ACC112 (cell line): ENCODE results near the gene MYO5B.

Experiments used
- H2AFZ ChIP-seq: fragments of 200-600 bp; sonication (generic); one replicate; pipeline ENCODE4 v1.6.0; 2017; ENCODE audit warnings: antibody characterized with exemption, low read length; ENCODE audit not compliant: unreplicated experiment
- H3K27ac ChIP-seq: fragments of 200-600 bp; sonication (generic); 2 replicates; pipeline ENCODE4 v1.5.1; 2014; ENCODE audit warnings: low read depth, mild to moderate bottlenecking, antibody characterized with exemption, low read length, moderate library complexity
- H3K27me3 ChIP-seq: fragments of 200-600 bp; sonication (generic); 2 replicates; pipeline ENCODE4 v1.6.1; 2014; ENCODE audit warnings: mild to moderate bottlenecking, antibody characterized with exemption, low read length, moderate library complexity, mixed read lengths; ENCODE audit not compliant: insufficient read depth
- H3K36me3 ChIP-seq: fragments of 200-600 bp; sonication (generic); 2 replicates; pipeline ENCODE4 v1.6.1; 2016; ENCODE audit warnings: mild to moderate bottlenecking, antibody characterized with exemption, low read length, moderate library complexity, mixed read lengths; ENCODE audit not compliant: insufficient read depth
- H3K4me1 ChIP-seq: fragments of 200-600 bp; sonication (generic); one replicate; pipeline ENCODE4 v1.6.1; 2016; ENCODE audit warnings: low read length, mixed read lengths; ENCODE audit not compliant: insufficient read depth, unreplicated experiment, control insufficient read depth
- H3K4me3 ChIP-seq: fragments of 200-600 bp; sonication (generic); 2 replicates; pipeline ENCODE4 v1.5.1; 2014; ENCODE audit warnings: mild to moderate bottlenecking, low read depth, low read length
- H3K79me2 ChIP-seq: fragments of 200-600 bp; sonication (generic); one replicate; pipeline ENCODE4 v1.6.0; 2016; ENCODE audit warnings: low read length; ENCODE audit not compliant: control insufficient read depth, unreplicated experiment, insufficient read depth

The MYO5B gene

GRCh38 chr18:49878015-49878414, 316.9 kb downstream of the MYO5B start:
- Histone ChIP-seq H3K4me1 (peaks cover 10% of the 10 kb centered on the region), H3K79me2 (no peaks in the 10 kb centered on the region), H3K4me3 (no peak overlapping the region), H2AFZ (no peak overlapping the region), H3K27ac (no peak overlapping the region), H3K36me3 (no peaks in the 10 kb centered on the region), H3K27me3 (peaks cover 77% of the 10 kb centered on the region)

- Histone ChIP-seq H3K36me3 (no peaks in the 10 kb centered on the region), H2AFZ (no peak overlapping the region), H3K4me3 (no peak overlapping the region), H3K4me1 (peaks cover 10% of the 10 kb centered on the region), H3K27ac (no peak overlapping the region), H3K79me2 (no peaks in the 10 kb centered on the region), H3K27me3 (peaks cover 80% of the 10 kb centered on the region)
These were observed 318.4 kb downstream of the MYO5B start for GRCh38 chr18:49876536-49876935.

DNA sequence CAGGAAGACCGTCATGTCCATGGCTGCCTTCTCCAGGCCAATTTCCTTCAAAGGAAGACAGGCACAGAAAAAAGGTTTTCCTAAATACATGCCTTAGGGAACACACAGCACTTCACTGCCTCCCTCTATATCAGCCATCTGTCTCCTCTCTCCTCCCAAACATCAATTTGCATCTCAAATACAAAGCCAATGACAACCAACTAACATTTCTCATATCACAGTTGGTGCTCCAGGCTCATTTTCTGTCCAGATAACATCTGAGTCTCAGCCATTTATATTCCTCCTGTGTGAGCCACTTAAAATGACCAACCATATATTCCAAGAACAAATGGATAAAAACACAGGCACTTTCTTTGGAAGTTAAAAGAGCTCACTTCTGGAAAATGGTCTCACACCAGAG, 319.2 kb downstream of the MYO5B start:
- no peak overlapping the region for H3K4me3 ChIP-seq

DNA sequence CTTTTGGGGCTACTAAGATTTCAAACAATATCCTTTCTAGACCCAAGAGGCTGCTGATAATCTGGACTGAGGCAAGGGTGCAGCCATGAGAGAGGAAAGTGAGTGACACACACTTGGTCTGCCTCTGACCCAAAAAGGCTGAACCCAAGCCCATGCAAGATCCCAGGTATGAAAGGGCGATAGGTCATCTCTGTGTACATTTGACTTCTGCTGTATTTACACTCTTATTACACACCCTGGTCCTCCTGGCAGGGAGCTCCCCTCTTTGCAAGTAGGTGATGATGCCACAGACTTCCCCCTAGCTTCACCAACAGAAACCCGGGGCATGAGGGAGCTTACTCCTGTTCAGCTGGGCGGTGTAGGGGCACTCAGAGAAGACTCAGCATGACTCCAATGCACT, 319.8 kb downstream of the MYO5B start:
- Histone ChIP-seq H3K36me3 (no peaks in the 10 kb centered on the region), H3K27me3 (peaks cover 79% of the 10 kb centered on the region), H3K4me3 (no peak overlapping the region), H3K27ac (no peak overlapping the region), H3K79me2 (no peaks in the 10 kb centered on the region), H2AFZ (no peak overlapping the region), H3K4me1 (peaks cover 10% of the 10 kb centered on the region)

More for the DNA sequence above, 319.2 kb downstream of the MYO5B start:
- peaks cover 81% of the 10 kb centered on the region for H3K27me3 ChIP-seq
- no peaks in the 10 kb centered on the region for H3K79me2 ChIP-seq
- no peak overlapping the region for H3K27ac ChIP-seq
- no peaks in the 10 kb centered on the region for H3K36me3 ChIP-seq
- H3K4me1 ChIP-seq: peaks cover 10% of the 10 kb centered on the region
- H2AFZ ChIP-seq: no peak overlapping the region

DNA sequence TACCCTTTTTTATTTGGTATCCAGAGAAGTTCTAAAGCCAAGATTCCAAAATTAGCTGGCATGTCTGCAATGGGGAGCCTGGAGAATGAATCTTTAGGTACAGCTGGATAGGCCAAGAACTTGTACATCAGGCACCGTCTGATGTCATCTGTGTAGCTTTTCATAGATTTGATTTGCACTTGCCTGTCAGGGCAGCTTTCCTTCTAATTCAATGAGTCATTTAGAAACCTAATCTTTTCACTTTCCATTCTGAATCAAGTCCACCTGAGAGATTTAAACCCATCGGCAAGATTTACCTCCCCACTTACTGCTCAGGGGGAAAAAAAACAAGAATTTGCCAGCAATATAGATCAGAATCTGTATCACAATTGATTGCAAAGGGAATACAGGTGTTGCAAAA, 320.7 kb downstream of the MYO5B start:
- Histone ChIP-seq H3K27ac (no peak overlapping the region), H3K27me3 (peaks cover 74% of the 10 kb centered on the region), H3K79me2 (no peaks in the 10 kb centered on the region), H2AFZ (no peak overlapping the region), H3K4me3 (no peak overlapping the region), H3K4me1 (peaks cover 10% of the 10 kb centered on the region), H3K36me3 (no peaks in the 10 kb centered on the region)

GRCh38 chr18:49869354-49869753, 325.6 kb downstream of the MYO5B start:
- Histone ChIP-seq H2AFZ (no peak overlapping the region), H3K36me3 (no peaks in the 10 kb centered on the region), H3K27me3 (peaks cover 50% of the 10 kb centered on the region), H3K27ac (no peak overlapping the region), H3K79me2 (no peaks in the 10 kb centered on the region), H3K4me1 (no peaks in the 10 kb centered on the region), H3K4me3 (no peak overlapping the region)

DNA sequence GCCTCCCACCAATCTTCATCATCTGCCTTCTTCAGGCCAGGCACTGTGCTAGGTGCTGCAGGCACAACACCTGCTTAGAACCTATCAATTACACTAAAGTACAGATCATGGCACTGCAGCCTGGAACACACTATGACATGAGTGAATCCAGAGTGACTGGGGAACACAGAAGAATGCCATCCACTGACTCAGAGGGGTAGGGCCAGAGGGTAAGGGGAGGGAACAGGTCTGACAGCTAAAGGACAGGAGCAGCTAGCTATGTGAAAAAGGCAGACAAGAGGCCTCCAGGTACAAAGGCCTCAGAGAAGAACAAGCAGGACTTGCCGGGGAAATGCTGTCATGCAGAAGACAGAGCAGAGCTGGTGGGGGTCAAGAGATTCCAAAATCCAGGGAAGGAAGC, 328.3 kb downstream of the MYO5B start:
- Histone ChIP-seq H3K4me1 (no peaks in the 10 kb centered on the region), H3K79me2 (no peaks in the 10 kb centered on the region), H3K27ac (no peak overlapping the region), H3K4me3 (no peak overlapping the region), H3K27me3 (peaks cover 27% of the 10 kb centered on the region), H3K36me3 (no peaks in the 10 kb centered on the region), H2AFZ (no peak overlapping the region)

DNA sequence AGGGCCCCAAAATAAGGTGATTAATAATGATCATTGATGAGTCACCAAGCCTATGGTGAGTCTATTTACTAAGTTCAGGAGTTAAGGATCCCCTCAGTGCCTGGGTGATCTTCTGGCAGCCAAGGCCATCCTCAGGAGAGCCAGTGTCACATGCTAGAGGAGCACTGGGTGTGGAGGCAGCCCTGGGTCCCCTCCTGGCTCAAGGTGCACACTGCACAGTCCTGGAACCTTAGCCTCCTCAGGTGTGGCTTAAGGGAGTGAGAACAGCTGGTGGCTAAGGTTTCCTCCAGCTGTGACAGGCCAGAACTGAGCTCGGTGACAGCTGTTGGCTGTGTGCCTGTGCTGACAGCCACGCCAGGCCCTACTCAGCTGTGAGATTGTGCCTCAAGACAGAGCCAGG, 329.5 kb downstream of the MYO5B start:
- Histone ChIP-seq H3K79me2 (no peaks in the 10 kb centered on the region), H3K27me3 (peaks cover 16% of the 10 kb centered on the region; the same call in 1 of the 2 replicates), H3K27ac (no peak overlapping the region), H3K4me3 (no peak overlapping the region), H2AFZ (no peak overlapping the region), H3K36me3 (no peaks in the 10 kb centered on the region), H3K4me1 (no peaks in the 10 kb centered on the region)

DNA sequence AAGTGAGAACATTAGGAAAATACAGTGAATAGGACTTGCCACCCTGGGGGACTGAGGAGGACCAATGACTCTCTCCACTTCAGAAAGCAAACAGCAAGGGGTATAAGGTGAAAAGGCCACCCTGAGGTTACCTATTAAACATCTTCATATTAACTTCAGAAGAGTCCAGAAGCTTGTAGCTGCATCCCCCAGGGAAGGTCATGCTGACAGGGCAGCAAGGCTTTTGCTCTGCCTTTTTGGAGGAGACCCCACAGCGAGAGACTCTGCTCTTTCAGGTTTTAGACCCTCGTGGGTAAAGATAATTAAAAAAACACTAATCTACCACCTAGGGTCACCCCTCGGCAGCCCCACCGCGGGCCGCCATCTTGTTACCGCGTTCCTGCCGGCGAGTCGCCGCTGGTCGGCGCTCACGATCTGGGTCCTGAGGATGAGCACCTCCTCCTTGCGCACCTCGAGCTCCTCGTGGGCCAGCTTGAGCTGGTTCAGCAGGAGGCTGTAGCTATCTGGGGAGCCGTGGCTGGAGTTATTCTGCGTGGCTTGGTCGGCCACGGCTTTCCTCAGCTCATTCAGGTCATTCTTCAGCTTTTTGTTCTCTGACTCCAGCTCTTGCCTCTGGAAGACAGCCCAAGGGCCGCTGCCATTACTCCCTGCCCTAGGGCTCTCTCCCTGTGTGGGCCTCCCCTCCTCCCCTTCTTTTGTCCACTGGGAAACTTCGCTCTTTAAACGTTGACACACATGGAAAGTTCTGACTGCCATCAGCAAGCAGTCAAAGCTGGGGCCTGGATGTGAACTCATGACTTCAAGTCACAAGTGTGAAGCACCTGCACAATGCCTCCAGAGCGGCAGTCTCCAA, 331.0 kb downstream of the MYO5B start:
- Histone ChIP-seq H3K27me3 (peaks cover 9% of the 10 kb centered on the region; the same call in 1 of the 2 replicates), H2AFZ (no peak overlapping the region), H3K4me3 (no peak overlapping the region), H3K27ac (no peak overlapping the region), H3K79me2 (no peaks in the 10 kb centered on the region), H3K4me1 (no peaks in the 10 kb centered on the region), H3K36me3 (no peaks in the 10 kb centered on the region)

DNA sequence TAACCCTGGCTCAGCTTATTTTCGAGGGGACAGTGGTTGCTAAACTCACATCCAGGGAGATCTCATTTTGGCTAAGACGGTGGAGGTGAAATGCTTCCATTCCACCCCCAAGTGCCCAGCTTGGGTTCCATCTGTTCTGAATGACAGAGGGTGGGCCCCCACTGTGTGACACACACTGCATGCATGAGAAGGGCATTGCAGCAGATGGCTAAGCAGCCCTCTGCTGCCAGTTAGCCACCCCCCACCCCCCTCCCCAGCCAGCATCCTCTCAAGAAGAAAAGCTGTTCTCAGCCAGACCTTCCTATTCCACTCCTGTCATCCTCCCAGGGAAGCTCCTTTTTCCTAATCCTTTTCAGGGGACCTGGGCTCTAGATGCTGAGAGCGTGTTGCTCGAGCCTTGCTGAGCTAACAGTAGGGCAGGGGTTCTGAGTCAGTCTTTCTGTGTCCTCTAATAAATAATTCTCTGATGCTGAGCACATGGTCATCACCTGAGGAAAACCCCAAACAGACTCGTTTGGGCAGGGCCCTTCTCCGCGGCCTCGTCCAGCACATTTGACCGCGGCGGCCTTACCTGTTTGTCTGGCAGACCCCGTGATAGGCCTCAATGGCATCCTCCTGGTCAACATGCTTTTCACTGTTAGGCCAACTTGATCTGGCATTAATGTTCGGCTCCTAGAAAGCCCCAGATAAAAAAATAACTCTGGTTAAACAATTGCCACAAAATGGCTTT, 332.1 kb downstream of the MYO5B start:
- Histone ChIP-seq H3K36me3 (no peaks in the 10 kb centered on the region), H2AFZ (no peak overlapping the region), H3K79me2 (no peaks in the 10 kb centered on the region), H3K4me1 (peaks cover 4% of the 10 kb centered on the region), H3K4me3 (no peak overlapping the region), H3K27ac (no peak overlapping the region), H3K27me3 (peaks cover 4% of the 10 kb centered on the region; the same call in 1 of the 2 replicates)

- Histone ChIP-seq H3K79me2 (no peaks in the 10 kb centered on the region), H3K4me1 (peaks cover 4% of the 10 kb centered on the region), H3K4me3 (no peak overlapping the region), H3K27me3 (peaks cover under 1% of the 10 kb centered on the region; the same call in 1 of the 2 replicates), H2AFZ (no peak overlapping the region), H3K36me3 (no peaks in the 10 kb centered on the region), H3K27ac (no peak overlapping the region)
These were observed 333.3 kb downstream of the MYO5B start for GRCh38 chr18:49861659-49862058.
